K562 (cell line): ENCODE results near the gene ZNF17.

Experiments used
- CREM ChIP-seq: IDR thresholded peaks from 2 replicates; pipeline ENCODE4 v1.6.1; 2014; ENCODE audit warnings: antibody characterized with exemption, low read depth
- EGR1 ChIP-seq: fragments of 450-650 bp; conservative IDR thresholded peaks from 2 replicates; pipeline ENCODE4 v1.6.1; 2017; ENCODE audit warnings: mild to moderate bottlenecking
- GABPA ChIP-seq: fragments of 200-800 bp; sonication (Bioruptor generic); conservative IDR thresholded peaks from 2 replicates; pipeline ENCODE4 v1.6.1; 2016; ENCODE audit warnings: low read depth, missing genetic modification characterization, missing compliant biosample characterization

DNA sequence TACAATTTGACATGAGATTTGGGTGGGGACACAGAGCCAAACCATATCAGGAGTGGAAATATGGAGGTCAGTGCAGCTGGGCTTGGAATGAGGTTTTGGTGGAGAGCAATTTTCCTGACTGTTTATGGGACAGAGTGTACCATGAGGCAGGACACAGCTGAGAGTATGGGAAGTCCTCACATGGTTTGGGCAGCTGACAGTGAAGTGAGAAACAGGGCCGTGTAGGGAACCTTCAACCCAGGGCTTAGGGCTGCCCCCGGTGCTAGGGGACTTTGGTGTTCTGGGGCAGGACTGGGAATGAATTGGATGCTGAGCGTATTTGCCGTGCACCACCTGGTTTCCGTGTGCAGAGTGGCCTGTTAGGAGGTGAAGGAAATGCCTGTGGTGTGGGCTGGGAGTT lies 15.3 kb upstream of the ZNF17 start:
- no peak for TF ChIP-seq EGR1
- TF ChIP-seq CREM: no peak
- no peak for TF ChIP-seq GABPA (tag)
